Stimulated activated CD4-positive, alpha-beta T cell treated with anti-CD3 and anti-CD28 coated beads, Interleukin-12 subunit alpha, Interleukin-12 subunit beta, amount 100 ng/mL, for 48 hours (primary cell): ENCODE results near the gene GTF2F2.

Experiments
- DNase-seq, 3 donors: peaks; one replicate each; pipeline ENCODE4 v3.0.0-alpha.2; 2020; ENCODE audit warnings: low read depth in 2 of 3, low spot score in 1 of 3

Gene GTF2F2

GRCh38 chr13:45299194-45299593 is 178.9 kb downstream of the GTF2F2 start:
- no peak for DNase-seq

DNA sequence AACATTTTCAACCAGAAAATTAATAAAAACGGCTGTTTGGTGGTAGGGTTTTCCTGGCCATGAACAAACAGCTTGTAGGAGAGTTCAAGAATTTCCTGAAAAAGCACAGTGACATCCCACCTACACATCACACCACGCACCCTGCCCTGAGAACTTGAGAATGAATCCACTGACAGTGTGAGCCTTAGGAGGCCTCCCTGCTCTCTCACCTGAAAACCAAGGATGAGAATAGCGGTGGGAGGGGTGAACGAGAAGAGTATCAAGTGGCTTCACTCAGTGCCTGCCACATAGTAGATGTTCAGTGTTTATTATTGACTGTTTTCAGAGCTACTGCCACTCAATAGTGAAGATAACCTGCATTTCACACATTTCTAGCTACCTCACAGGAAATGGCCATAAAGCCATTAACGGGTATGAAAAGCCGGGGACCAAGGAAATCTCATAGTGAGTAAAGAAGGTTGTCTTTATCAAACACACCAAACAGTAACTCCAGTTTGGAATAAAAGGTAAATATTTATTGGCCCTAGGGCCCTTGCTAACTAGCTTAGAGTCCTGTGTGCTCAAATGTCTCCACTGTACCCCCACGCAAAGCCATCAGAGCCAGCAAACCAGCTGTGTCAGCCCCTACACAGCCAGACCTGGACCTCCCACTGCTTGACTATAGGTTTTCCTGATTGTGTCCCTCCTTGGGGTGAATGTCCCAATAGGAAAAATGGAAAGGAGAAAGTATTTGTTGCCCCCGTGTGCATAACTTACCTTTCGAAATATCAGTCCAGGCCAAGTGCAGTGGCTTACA is 180.1 kb downstream of the GTF2F2 start:
- no peak for DNase-seq

- DNase-seq: no peak
Measured at GRCh38 chr13:45301263-45301662, 181.0 kb downstream of the GTF2F2 start.

GRCh38 chr13:45302507-45302906 is 182.2 kb downstream of the GTF2F2 start:
- no peak for DNase-seq

DNA sequence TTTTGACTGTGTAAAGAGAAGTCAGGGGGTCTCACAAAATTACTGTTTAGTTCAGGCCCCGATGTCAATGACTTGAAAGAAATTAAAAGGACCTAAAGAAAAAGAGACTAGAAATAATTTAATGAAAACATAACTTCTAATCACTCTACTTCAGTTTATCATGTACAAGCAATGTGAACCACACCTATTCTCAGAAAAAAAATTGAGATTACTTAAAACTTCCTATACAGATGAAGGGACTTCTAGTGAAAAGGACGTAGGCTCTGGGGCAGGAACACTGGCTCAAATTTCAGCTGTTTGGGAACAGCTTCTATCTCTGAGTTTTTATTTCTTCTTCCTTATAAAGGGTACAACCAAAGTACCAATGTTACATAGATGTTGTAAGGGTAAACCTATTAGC is 182.7 kb downstream of the GTF2F2 start:
- no peak for DNase-seq

DNA sequence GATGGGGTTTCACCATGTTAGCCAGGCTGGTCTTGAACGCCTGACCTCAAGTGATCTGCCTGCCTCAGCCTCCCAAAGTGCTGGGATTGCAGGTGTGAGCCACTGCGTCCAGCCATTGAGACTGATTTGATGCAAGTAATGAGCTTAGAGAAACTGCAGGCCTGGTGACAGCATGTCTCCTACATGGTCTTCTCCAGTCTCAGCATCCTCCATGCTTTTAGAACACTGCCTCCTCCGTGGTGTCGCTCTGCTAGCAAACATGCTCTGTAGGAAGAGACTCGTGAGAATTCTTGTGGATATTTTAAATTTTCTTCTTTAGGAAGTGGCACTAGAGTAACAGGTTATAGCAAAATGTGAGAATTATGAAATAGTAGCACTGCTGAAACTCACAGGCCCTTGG is 183.6 kb downstream of the GTF2F2 start:
- DNase-seq: no peak

DNA sequence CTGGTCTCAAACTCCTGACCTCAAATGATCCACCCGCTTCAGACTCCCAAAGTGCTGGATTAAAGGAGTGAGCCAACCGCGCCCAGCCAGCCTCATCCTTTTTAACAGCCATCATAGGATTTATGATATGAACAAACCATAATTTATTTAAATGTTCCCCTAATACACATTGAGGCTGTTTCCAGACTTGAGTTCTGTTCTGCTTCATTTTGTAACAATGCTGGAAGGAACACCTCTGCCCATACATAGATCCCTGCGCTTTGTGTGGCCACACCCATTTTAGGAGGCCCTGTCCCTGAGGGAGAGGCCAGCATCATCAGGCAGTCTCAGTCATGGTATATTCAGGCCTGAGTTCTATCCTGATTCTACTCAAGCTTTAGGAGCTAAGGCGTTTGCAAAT is 184.8 kb downstream of the GTF2F2 start:
- no peak for DNase-seq

DNA sequence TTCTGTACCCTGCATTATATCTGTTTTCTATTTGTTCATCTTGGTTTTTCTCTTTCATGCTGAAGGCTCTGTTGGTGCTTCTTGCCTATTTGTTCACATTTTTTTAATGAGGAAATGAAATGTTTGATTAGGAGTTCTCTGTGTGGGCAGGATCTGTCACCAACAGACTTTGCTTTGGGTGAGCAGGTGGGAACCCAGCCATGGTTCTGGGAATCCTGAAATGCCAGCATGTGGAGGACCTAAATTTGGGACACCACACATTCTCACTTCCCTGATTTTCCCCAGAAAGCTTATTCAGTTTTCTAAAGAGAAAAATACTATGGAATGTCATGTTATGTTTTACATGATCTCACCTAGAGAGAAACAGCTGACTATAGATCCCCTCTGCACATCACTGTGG is 186.7 kb downstream of the GTF2F2 start:
- no peak for DNase-seq

GRCh38 chr13:45310341-45311131 is 190.2 kb downstream of the GTF2F2 start:
- DNase-seq: no peak

GRCh38 chr13:45314822-45315221 is 194.5 kb downstream of the GTF2F2 start:
- no peak for DNase-seq

DNA sequence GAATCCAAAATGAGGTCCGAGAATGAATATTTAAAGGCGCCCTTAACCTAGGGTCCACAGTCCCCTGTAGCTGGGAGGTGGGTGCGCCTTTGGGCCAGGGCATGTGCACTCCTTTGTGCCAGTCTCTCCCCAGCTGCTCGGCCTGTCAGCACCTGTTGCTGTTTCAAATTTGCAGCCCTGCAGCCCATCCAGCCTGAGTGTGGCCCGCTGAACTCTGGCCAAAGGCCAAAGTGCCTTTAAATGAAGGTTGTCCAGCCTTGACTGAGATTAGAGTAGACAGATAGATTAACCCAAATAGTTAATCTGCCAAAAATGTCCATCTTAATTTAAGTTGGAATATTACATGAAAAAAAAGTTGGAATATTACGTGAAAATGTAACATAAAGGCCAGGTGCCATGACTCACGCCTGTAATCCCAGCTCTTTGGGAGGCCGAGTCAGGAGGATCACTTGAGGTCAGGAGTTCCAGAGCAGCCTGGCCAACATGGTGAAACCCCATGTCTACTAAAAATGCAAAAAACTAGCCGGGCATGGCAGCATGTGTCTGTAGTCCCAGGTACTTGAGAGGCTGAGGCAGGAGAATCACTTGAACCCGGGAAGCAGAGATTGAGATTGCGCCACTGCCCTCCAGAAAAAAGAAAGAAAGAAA is 195.3 kb downstream of the GTF2F2 start:
- no peak for DNase-seq

GRCh38 chr13:45316338-45316737 is 196.0 kb downstream of the GTF2F2 start:
- DNase-seq: no peak

DNA sequence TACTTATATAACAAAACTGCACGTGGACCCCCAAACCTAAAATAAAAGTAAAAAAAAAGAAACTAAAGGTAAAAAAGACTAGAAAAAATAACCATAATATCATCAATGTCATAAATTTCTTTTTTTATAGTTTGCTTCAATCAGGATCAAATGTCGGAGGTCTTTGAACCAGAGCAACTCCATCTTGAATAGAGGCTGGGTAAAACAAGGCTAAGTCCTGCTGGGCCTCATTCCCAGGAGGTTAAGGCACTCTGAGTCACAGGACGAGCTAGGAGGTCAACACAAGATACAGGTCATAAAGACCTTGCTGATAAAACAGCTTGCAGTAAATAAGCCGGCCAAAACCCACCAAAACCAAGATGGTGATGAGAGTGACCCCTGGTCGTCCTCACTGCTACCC is 196.7 kb downstream of the GTF2F2 start:
- no peak for DNase-seq

GRCh38 chr13:45320876-45321629 is 200.7 kb downstream of the GTF2F2 start:
- no peak for DNase-seq

DNA sequence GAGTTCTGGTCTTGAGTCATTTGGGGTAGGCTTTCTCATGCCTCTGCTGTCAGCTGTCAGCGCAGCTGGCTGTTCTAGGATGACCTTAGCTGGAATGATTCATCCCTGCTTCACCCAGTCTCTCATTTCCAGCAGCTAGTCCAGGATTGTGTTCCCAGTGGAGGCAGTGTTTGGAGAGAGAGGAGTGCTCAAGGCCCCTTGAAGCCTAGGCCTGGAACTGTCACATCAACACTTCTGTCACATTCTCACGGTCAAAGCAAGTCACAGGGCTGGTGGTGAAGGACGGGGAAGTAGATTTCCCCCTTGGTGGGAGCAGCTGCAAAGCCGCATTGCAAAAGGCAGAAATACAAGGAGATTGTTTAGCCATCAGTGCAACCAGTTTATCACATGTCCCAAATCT is 205.5 kb downstream of the GTF2F2 start:
- DNase-seq: no peak

DNA sequence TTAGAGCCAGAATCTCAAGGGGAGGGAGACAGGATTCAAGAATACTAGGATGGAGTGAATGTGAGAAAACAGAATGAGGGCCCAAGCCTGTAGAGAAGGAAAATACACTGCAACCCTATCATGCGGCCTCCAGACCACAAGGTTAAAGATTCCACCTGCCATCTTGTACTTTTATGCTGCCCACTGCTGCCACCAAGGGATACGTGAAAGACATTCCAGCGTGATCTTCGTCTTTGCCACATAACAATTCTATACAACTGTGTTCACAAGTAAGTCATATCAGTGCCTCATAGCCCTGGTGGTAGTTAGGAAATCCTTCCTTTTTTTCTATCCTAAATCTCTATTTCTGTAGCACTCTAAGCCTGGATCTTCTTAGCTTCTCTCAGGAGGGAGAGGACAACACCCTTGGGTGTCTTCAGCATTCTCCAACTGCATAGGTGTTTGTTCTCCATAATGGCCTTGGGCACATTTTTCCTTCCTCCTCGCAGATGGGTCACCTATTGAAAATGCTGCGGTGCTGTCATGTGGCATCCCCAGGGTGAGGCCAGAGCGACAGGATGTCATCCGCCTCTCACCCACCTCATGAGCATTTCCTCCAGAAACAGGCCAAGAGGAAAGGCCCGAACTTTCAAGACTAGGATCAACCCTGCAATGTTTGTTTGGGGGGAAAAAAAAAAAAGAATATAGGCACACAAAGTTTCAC is 207.1 kb downstream of the GTF2F2 start:
- no peak for DNase-seq

DNA sequence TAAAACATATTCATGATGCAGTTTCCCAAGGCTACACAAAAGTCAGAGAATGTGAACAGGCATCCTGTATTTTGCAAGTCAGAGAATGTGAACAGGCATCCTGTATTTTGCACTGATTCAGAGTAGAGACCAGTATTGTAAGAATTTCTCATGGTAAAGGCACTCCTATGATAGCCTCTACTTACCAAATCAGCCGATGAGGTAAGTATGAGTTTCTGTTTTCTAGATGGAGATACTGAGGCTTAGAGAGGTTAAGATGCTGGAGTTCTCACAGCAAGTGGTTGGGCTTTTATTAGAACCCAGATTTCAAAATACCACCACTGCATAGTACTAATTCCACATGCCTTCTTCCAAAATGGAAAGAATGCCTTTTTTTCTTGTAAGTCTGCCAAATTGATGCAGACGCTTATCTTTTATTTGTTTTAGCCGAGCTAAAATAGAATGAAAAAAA is 208.4 kb downstream of the GTF2F2 start:
- DNase-seq: no peak

DNA sequence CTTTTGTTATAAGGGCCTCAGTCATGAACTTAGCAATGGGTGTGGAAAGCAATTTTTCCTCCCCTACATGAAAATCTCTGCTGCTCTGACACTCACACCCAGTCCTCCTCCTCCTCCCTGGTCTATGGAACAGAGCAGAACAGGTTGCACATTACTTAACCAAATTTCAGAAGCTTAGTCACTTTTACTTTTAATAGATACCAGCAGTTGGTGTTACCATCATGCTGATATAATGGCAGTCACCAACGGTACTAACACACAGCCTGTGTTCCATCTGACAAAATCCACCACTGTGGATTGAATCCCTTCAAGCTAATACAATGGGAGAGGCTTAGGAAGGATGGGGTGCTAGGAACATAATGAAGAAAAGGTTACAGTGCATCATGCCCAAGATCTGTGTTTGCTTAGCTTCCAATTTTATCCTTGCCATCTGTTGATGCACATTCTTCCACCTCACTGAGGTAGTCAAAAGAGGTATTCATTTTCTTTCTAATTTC is 210.9 kb downstream of the GTF2F2 start:
- no peak for DNase-seq

DNA sequence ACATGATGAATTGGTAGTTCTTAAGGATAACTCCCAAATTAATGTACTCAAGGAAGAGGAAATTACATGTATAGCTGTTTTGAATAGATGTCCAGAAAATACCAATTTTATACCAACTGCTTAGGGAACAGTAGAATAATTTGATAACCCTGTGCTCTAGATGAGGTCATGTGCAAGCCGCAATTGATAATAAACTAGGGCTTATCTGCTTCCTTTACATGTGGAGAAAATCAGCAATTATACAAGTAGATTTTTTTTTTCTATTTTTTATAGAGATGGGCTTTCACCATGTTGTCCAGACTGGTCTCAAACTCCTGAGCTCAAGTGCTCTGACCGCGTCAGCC is 211.4 kb downstream of the GTF2F2 start:
- DNase-seq: no peak

GRCh38 chr13:45332036-45332830 is 211.9 kb downstream of the GTF2F2 start:
- no peak for DNase-seq
